T-helper 17 cell (primary cell): ENCODE measurements around the gene LRRC8E. TPM values are rescaled to one million over a fixed set of nuclear protein-coding genes. Genes with fewer than 3 reads are reported as not detected.

Experiments
- ATAC-seq: fragments of 150-1000 bp; cut with Tn5 transposase; 2 replicates; pipeline ENCODE4 v1.10.0; 2021; ENCODE audit warnings: mild to moderate bottlenecking, moderate library complexity
- DNase-seq, 3 donors: peaks; one replicate each; pipeline versions ENCODE4 v3.0.0 to v3.0.0-alpha.2; 2020 to 2021
- H3K9me3 ChIP-seq: one replicate; pipeline ENCODE4 v1.7.0; 2013; ENCODE audit warnings: low read length, mild to moderate bottlenecking; ENCODE audit not compliant: control insufficient read depth, poor library complexity, severe bottlenecking
- H3K27ac Mint-ChIP-seq: one replicate; pipeline ENCODE4 v1.8.0; 2022; ENCODE audit warnings: mild to moderate bottlenecking, moderate library complexity, mixed read lengths
- H3K27me3 Mint-ChIP-seq: one replicate; pipeline ENCODE4 v1.8.0; 2022; ENCODE audit warnings: mixed read lengths
- H3K36me3 Mint-ChIP-seq: one replicate; pipeline ENCODE4 v1.8.0; 2022; ENCODE audit warnings: low read depth, mixed read lengths
- H3K4me1 Mint-ChIP-seq: one replicate; pipeline ENCODE4 v1.8.0; 2022; ENCODE audit warnings: mild to moderate bottlenecking, mixed read lengths
- H3K4me3 Mint-ChIP-seq: one replicate; pipeline ENCODE4 v1.8.0; 2022; ENCODE audit warnings: mild to moderate bottlenecking, moderate library complexity, mixed read lengths
- total RNA-seq, 4 donors: library from RNA in 2 of 4; stranded (reverse) in 2 of 4; gene quantifications; one replicate each; pipeline ENCODE4 v1.2.3 and lab custom pipeline; 2022 to 2026

LRRC8E gene
- total RNA-seq, 2 donors from 2014 or later = not detected

- no peak for ATAC-seq
Observed at GRCh38 chr19:7867092-7867844, 21.0 kb upstream of the LRRC8E start.

GRCh38 chr19:7868326-7868670 is 20.0 kb upstream of the LRRC8E start:
- no peaks in the 10 kb centered on the region for H3K36me3 Mint-ChIP-seq
- peak overlapping the region; percentile 49 for H3K27ac Mint-ChIP-seq
- peaks cover 20% of the 10 kb centered on the region for H3K27me3 Mint-ChIP-seq

More at GRCh38 chr19:7867092-7867844, 21.0 kb upstream of the LRRC8E start:
- peaks cover 37% of the 10 kb centered on the region for H3K4me1 Mint-ChIP-seq
- no peak for DNase-seq
- H3K9me3 ChIP-seq = no peaks in the 10 kb centered on the region
- H3K27me3 Mint-ChIP-seq = peaks cover 14% of the 10 kb centered on the region
- no peaks in the 10 kb centered on the region for H3K36me3 Mint-ChIP-seq
- no peak overlapping the region for H3K4me3 Mint-ChIP-seq
- H3K27ac Mint-ChIP-seq = no peak overlapping the region

GRCh38 chr19:7868671-7869452 is 19.4 kb upstream of the LRRC8E start:
- H3K4me3 Mint-ChIP-seq = peak overlapping the region; percentile 87
- no peaks in the 10 kb centered on the region for H3K9me3 ChIP-seq
- ATAC-seq (peak; percentile 80), DNase-seq (peak; percentile 79 to 86 (median 82))
- peaks cover 20% of the 10 kb centered on the region for H3K27me3 Mint-ChIP-seq
- H3K27ac Mint-ChIP-seq = peak overlapping the region; percentile 49
- no peaks in the 10 kb centered on the region for H3K36me3 Mint-ChIP-seq
- H3K4me1 Mint-ChIP-seq = peaks cover 37% of the 10 kb centered on the region

More at GRCh38 chr19:7868326-7868670, 20.0 kb upstream of the LRRC8E start:
- no peak for DNase-seq
- no peak for ATAC-seq
- H3K4me3 Mint-ChIP-seq = peak overlapping the region; percentile 87
- peaks cover 37% of the 10 kb centered on the region for H3K4me1 Mint-ChIP-seq
- H3K9me3 ChIP-seq = no peaks in the 10 kb centered on the region

GRCh38 chr19:7869453-7869909 is 18.8 kb upstream of the LRRC8E start:
- H3K27me3 Mint-ChIP-seq = peaks cover 21% of the 10 kb centered on the region

GRCh38 chr19:7869910-7870511 is 18.3 kb upstream of the LRRC8E start:
- H3K9me3 ChIP-seq = no peaks in the 10 kb centered on the region
- peaks cover 22% of the 10 kb centered on the region for H3K27me3 Mint-ChIP-seq
- H3K4me3 Mint-ChIP-seq = peak overlapping the region; percentile 73
- no peaks in the 10 kb centered on the region for H3K36me3 Mint-ChIP-seq
- no peak overlapping the region for H3K27ac Mint-ChIP-seq
- DNase-seq = peak in 2 of 3 donors; percentile 43 to 56
- H3K4me1 Mint-ChIP-seq = peaks cover 37% of the 10 kb centered on the region
- ATAC-seq = peak; percentile 11

More at GRCh38 chr19:7869453-7869909, 18.8 kb upstream of the LRRC8E start:
- ATAC-seq (peak; percentile 75), DNase-seq (peak; percentile 74 to 80 (median 79))
- Mint-ChIP-seq H3K36me3 (no peaks in the 10 kb centered on the region), H3K4me3 (peak overlapping the region; percentile 83), H3K4me1 (peaks cover 37% of the 10 kb centered on the region), H3K27ac (no peak overlapping the region)
- H3K9me3 ChIP-seq = no peaks in the 10 kb centered on the region

- peak overlapping the region; percentile 73 for H3K4me3 Mint-ChIP-seq
- peaks cover 31% of the 10 kb centered on the region for H3K4me1 Mint-ChIP-seq
- ATAC-seq = no peak
- no peaks in the 10 kb centered on the region for H3K9me3 ChIP-seq
- H3K27me3 Mint-ChIP-seq = peaks cover 19% of the 10 kb centered on the region
- no peak overlapping the region for H3K27ac Mint-ChIP-seq
- peak in 1 of 3 donors; percentile 53 for DNase-seq
- H3K36me3 Mint-ChIP-seq = no peaks in the 10 kb centered on the region
Observed at GRCh38 chr19:7870571-7871436, 17.5 kb upstream of the LRRC8E start.

GRCh38 chr19:7871437-7872305 is 16.6 kb upstream of the LRRC8E start:
- peak; percentile 22 for ATAC-seq
- H3K9me3 ChIP-seq = no peaks in the 10 kb centered on the region
- peaks cover 19% of the 10 kb centered on the region for H3K27me3 Mint-ChIP-seq
- H3K36me3 Mint-ChIP-seq = no peaks in the 10 kb centered on the region
- H3K27ac Mint-ChIP-seq = no peak overlapping the region
- peak overlapping the region; percentile 72 for H3K4me3 Mint-ChIP-seq
- peak; percentile 79 to 85 (median 84) for DNase-seq
- peaks cover 33% of the 10 kb centered on the region for H3K4me1 Mint-ChIP-seq

- ATAC-seq (no peak), DNase-seq (no peak)
- no peak overlapping the region for H3K27ac Mint-ChIP-seq
- no peaks in the 10 kb centered on the region for H3K9me3 ChIP-seq
- H3K36me3 Mint-ChIP-seq = no peaks in the 10 kb centered on the region
- peaks cover 19% of the 10 kb centered on the region for H3K27me3 Mint-ChIP-seq
- H3K4me1 Mint-ChIP-seq = peaks cover 33% of the 10 kb centered on the region
- peak overlapping the region; percentile 72 for H3K4me3 Mint-ChIP-seq
Observed at GRCh38 chr19:7872306-7873204, 15.8 kb upstream of the LRRC8E start.

GRCh38 chr19:7873304-7874075 is 14.8 kb upstream of the LRRC8E start:
- Mint-ChIP-seq H3K4me3 (peak overlapping the region; percentile 80), H3K36me3 (no peaks in the 10 kb centered on the region), H3K4me1 (peaks cover 29% of the 10 kb centered on the region), H3K27ac (no peak overlapping the region), H3K27me3 (peaks cover 19% of the 10 kb centered on the region)
- no peak for DNase-seq
- ATAC-seq = no peak
- H3K9me3 ChIP-seq = no peaks in the 10 kb centered on the region

- H3K27ac Mint-ChIP-seq = no peak within 1 kb of the TSS
- H3K4me1 Mint-ChIP-seq = peaks cover 25% of the 10 kb centered on the region
- ATAC-seq (no peak), DNase-seq (no peak)
- no peaks in the 10 kb centered on the region for H3K9me3 ChIP-seq
- no peaks in the 10 kb centered on the region for H3K36me3 Mint-ChIP-seq
- peak within 1 kb of the TSS; percentile 80 for H3K4me3 Mint-ChIP-seq
- peaks cover 19% of the 10 kb centered on the region for H3K27me3 Mint-ChIP-seq
Observed at GRCh38 chr19:7874076-7874896, 14.0 kb upstream of the LRRC8E start, which contains the start of gene PRR36. TSS of gene PRR36 (minus strand) at chr19:7874390. CDS start at chr19:7873689, 701 bp downstream.
